Activated CD4-positive, alpha-beta T cell treated with anti-CD3 and anti-CD28 coated beads for 1 hour (primary cell): Measurements from ENCODE around the gene FGFR3.
A peak's percentile ranks its signal among the peaks of the same experiment; 100 is the strongest.

Experiments used
- DNase-seq: peaks from one replicate; pipeline ENCODE4 v3.0.0-alpha.2; 2020

The FGFR3 gene

DNA sequence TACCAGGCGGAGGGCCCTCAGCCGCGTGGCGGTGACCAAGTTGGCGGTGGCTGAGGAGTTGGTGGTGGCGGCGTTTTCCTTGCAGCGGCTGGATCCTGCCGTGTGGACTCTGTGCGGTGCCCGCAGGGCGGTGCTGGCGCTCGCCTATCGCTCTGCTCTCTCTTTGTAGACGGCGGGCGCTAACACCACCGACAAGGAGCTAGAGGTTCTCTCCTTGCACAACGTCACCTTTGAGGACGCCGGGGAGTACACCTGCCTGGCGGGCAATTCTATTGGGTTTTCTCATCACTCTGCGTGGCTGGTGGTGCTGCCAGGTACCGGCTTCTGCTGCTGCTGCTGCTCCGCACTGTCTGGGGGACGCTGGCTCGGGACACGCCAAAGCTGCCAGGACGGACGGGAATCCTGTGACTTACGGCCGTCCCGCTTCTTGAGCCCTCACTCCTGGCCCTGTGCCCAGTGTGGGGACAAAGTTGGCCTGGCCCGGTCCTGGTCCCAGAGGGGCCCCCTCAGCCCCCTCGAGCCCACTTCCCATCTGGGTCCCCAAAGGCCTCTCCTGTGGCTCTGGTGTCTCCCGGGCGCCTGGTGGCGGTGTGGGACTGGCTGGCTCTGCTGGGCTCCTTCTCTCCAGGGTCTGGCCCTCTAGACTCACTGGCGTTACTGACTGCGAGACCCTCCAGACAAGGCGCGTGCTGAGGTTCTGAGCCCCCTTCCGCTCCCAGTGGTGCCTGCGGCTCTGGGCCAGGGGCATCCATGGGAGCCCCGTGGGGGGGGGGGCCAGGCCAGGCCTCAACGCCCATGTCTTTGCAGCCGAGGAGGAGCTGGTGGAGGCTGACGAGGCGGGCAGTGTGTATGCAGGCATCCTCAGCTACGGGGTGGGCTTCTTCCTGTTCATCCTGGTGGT lies 10.7 kb downstream of the FGFR3 start:
- DNase-seq, result no peak

- no peak for DNase-seq
These were observed 11.8 kb downstream of the FGFR3 start for GRCh38 chr4:1804638-1805492.

GRCh38 chr4:1805493-1806222 lies 12.6 kb downstream of the FGFR3 start:
- no peak for DNase-seq

DNA sequence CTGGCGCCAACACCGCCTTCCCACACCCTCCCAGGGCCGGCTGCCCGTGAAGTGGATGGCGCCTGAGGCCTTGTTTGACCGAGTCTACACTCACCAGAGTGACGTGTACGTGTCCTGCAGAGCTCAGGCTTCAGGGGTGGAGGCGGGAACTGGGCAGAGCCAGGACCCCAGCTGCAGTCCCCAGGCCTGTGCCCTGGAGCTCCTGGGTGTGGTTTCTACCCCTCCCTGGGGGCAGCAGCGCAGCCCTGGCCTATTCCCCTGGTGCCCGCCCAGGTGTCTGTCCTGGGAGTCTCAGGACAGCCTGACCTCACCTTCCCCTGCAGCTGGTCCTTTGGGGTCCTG lies 13.1 kb downstream of the FGFR3 start:
- no peak for DNase-seq

GRCh38 chr4:1806596-1807331 lies 13.7 kb downstream of the FGFR3 start:
- DNase-seq, result no peak

DNA sequence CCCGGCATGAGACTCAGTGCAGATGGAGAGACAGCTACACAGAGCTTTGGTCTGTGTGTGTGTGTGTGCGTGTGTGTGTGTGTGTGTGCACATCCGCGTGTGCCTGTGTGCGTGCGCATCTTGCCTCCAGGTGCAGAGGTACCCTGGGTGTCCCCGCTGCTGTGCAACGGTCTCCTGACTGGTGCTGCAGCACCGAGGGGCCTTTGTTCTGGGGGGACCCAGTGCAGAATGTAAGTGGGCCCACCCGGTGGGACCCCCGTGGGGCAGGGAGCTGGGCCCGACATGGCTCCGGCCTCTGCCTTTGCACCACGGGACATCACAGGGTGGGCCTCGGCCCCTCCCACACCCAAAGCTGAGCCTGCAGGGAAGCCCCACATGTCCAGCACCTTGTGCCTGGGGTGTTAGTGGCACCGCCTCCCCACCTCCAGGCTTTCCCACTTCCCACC lies 14.3 kb downstream of the FGFR3 start:
- DNase-seq, result no peak

DNA sequence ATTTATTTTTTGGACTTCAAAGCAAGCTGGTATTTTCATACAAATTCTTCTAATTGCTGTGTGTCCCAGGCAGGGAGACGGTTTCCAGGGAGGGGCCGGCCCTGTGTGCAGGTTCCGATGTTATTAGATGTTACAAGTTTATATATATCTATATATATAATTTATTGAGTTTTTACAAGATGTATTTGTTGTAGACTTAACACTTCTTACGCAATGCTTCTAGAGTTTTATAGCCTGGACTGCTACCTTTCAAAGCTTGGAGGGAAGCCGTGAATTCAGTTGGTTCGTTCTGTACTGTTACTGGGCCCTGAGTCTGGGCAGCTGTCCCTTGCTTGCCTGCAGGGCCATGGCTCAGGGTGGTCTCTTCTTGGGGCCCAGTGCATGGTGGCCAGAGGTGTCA lies 15.3 kb downstream of the FGFR3 start:
- DNase-seq, result no peak

DNA sequence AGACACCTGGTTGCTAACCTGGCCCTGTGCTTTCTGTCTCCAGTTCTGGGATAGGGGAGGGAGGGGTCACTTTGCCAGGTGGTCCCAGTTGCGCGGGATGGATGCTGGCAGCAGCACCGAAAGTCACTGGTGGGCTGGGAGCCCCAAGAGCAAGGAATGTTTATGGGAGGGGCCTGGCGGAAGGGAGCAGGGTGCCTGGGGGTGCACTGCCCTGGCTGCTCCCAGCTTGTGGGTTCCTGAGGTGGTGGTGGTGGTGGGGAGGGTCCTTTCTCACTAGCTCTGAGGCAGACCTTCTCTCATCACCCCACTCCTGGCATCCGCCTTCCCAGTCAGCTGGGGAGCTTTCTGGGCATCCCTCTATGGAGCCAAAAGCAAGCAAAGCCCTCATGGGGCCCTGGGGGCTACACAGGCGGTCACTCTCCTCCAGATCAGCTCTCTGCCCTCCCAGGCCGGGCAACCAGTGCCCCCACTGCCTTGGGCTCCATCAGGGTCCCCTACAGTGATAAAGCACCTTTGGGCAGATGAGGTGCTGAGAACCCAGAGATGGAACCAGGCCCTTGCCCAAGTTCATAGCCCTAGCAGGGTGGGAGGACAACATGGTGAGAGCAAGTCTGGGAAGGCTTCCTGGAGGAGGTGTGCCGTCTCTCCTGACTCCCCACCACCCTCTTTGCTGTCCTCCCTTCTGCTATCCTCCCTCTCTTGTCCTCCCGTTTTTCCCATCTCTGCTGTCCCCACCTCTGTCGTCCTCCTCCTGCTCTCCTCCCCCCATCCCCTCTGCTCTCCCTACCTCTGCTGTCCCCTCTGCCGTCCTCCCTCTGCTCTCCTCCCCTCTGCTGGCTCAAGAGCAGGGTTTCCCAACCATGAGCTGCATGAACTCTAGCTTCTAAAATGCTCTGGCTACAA lies 16.0 kb downstream of the FGFR3 start:
- no peak for DNase-seq

GRCh38 chr4:1809754-1810502 lies 16.8 kb downstream of the FGFR3 start:
- peak; percentile 52 for DNase-seq

DNA sequence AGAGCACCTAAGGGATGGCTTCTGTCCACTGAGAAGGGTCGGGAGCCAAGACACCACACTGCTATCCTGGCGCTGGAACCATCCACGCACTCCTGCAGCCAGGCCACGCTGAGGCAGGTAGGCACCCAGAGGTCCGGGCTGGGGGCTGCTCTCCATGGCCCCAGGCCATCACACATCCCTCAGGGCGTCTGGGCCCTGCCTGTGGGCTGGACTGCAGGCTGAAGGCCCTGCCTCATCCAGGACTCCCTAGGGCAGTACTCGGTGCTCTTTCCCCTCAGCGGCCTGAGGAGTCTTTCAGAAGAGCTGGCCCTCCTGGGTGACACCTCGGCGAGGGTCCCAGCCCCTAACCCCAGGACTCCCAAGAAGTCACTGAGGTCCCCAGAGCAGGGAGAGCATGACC lies 17.7 kb downstream of the FGFR3 start:
- DNase-seq, result no peak

GRCh38 chr4:1812720-1813119 lies 19.6 kb downstream of the FGFR3 start:
- no peak for DNase-seq

DNA sequence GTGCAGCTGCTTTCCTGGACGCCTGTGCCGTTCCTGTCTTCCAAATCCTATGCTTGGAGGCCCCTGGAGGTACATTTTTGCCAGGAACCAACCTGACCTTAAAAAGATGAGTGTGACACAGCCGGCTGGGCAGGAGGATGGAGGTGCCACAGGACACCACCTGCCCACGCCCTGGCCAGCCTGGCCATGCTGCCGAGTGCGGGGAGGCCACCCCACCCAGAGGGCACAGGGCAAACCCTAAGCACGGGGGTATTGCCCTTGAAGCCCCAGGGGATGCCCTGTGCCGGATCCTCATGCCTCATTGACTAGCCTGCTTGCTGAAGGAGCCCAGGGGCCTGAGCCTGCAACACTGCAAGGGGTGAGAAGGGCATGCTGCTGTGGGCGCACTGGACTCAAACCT lies 20.1 kb downstream of the FGFR3 start:
- DNase-seq, result no peak

DNA sequence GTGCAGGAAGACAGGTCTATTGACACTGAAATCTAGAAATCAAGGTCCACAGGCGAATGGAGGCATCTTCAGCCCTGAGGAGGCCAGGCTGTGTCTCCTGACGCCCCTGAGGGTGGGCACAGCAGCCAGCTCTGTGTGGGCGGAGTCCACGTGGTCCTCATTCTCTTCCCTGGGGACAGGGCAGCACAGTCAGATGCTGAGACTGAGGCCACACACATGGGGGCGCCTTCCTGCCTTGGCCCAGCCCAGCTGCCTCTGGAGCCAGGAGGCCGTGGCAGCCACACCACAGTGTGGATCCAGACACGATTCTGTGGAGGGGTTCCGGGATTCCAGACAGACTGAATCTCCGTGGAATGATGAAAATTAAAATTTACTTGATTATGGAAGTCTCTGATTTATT lies 20.8 kb downstream of the FGFR3 start:
- DNase-seq, result no peak

- DNase-seq, result no peak
These were observed 21.4 kb downstream of the FGFR3 start for GRCh38 chr4:1814453-1814852.

GRCh38 chr4:1815096-1815996 lies 22.3 kb downstream of the FGFR3 start:
- DNase-seq, result no peak

- no peak for DNase-seq
These were observed 23.1 kb downstream of the FGFR3 start for GRCh38 chr4:1815997-1816860.

GRCh38 chr4:1819284-1819683 lies 26.2 kb downstream of the FGFR3 start:
- DNase-seq, result no peak

GRCh38 chr4:1819816-1820215 lies 26.7 kb downstream of the FGFR3 start:
- DNase-seq, result no peak
